Measurements from ENCODE around the gene NHS. TPM values are rescaled to one million over a fixed set of nuclear protein-coding genes. Genes with fewer than 3 reads are reported as not detected.

The NHS gene
- total RNA-seq, 1 donor from 2014 or later: 2.6 TPM

DNA sequence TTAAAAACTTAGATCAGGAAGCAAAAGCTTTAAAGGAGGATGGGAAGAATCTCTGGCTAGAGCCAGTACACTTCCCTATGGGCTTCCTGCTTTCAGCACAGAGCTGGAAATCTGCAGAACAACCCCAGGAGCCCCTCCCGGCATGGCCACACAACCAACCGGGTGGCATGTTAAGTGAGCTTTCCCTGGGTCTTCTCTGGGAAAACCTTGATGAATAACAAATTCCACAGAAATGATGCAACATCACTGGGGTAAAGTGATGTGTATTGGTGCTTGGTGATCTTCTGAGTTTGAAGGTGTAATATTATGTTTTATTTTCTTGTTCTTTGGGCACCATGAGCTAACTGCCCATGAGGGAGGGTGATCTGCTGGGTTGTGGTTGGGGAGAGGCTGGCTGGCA, 22.1 kb downstream of the NHS start:
- intact Hi-C loops (cut with DNase I): no loop called here
- no peak for DNase-seq (ENCODE audit: low spot score)

DNA sequence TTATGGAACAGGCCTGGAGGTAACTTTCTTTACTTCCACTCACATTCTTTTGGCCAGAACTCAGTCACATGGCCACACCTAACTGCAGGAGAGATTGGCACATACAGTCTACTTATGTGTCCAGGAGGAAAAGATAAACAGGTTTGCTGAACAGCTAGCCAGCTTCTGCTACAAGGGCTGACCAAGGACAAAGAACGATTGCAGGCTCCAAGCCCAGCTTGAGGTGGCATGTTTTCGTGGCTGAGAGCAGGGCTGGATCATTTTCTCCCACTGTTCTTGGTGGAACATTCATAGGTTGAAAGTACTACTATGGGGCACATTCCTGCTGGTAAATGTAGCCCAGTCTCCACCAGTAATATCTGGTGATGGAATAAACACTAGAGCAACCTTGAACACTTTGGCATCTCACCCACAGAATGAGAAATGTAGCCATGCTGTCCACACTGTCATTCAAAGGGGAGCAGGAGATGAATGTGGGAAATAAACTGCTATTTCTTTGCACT, 28.2 kb downstream of the NHS start:
- DNase-seq (ENCODE audit: low spot score): no peak
- intact Hi-C loops (cut with DNase I): no loop called here

DNA sequence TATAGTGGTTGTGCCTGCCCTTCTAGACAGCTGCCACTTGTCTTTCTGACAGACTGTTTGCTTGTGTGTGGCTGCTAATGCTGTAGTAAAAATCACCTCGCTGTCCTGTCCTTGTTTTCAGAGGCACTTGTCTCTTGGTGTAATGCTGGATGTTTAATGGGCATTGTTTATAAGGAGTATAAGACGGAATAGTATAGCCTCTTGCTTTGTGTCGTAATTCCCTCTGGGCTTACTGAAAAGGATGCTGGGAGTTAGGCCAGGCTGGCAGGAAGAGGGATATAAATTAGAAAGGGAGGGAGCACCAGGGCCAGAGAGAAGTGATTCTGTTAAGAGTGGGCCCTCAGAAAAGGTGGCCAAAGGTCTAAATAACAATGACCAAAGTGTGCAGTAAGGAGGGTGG, 29.0 kb downstream of the NHS start:
- intact Hi-C loops (cut with DNase I): no loop called here

DNA sequence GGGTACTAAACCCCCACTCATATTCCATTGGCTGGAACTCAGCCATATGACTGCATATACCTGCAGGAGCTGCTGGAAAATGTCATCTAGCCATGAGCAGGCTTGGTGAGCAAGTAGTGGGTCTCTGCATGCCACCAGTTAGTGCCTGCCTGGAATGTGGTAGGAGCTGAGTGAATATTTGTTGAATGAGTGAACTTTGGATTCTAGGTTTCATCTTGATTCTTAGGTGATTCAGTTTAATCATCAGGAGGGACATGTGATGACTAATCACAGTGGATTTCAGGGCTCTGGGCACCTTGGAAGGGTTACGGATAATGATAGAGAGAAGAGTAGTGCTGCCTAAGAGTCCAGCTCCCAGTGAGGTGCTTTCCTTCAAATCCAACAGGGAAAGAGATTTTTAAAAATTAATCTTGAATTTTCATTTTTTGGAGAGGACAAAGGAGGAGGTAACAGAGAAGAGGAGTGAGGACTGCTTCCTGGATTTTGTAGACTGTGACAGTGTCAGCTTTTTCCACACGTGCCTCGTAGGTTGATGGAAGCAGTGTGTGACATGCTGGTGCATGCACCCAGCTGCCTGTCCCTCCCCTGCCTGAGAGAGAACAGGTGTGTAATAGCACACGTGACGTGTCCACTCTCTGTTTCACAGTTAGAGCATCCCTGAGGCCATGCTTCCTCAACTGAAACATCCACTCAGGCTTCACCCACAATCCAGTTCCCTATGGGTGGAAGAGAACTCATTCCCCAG, 30.4 kb downstream of the NHS start:
- intact Hi-C loops (cut with DNase I): no loop called here
- no peak for DNase-seq (ENCODE audit: low spot score)

More for the DNA sequence above, 29.0 kb downstream of the NHS start:
- no peak for DNase-seq (ENCODE audit: low spot score)

DNA sequence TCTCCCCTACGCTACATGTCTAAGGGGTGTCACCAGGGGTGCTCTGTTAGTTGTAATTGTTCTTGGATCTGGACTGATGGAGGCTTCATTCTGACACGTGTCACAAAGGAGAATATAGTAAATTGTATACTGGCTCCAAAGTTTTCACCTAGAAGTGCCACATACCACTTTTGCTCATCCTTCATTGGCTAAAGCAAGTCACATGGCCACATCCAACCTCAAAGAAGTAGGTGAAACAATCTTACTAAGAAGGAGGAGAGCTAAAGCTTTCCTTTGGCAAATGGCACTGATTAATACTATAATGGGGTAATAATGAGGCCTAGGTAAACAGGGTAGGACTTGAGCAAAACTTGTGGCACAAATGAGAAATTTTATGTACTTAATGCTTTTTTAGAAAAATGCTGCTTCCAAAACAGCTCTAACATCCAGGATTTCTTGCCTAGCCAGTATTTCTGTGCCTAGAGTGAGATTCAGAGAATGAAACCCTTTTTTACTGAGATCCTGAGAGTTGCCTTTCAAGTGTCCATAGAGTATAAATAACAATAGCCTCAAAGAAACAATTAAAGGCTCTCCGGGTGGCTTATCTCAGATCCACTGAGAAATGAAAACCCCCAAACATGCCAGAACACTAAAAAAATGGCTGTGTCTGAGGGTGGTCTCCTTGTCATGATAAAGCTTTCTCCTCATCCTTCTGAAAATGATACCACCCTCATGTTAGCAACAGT, 34.7 kb downstream of the NHS start:
- no peak for DNase-seq (ENCODE audit: low spot score)
- intact Hi-C loops (cut with DNase I): no loop called here

DNA sequence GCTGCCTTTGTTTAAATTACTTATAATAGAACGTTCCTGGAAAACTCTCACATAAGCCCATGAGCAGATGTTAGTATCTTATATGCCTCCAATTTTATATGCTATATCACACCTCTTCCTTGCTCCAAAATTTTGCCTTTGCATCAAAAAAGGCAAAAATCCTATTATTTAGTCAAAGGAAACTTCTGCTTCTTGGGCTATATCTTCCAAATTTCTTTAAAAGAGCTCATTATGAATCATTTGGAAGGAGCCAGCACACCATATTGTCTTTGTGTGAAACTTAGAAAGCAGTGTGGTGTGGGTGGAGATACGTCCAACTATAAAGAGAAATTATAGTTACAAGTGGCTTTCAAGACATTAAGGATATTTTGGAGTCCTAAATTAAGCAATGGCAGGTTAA, 35.7 kb downstream of the NHS start:
- intact Hi-C loops (cut with DNase I): no loop called here
- DNase-seq (ENCODE audit: low spot score): no peak

DNA sequence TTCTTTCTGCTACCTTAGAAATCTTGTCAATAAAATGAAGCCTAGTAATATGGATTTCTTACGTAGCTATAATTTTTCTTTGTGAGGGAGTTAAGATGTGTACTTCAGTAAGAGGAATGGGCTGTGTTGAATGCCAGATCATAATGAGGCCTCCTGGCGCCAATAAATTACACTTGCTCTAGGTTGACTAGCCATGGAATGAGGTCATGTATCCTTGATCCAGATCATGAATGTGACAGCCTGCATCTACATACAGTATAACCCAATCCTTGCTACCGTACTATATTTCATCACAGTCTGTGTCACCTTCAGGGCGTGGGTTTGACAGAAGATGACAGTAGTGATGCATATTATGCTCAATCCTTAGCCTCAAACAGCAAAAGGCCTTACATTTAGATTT, 36.2 kb downstream of the NHS start:
- intact Hi-C loops (cut with DNase I): no loop called here
- DNase-seq (ENCODE audit: low spot score): no peak

DNA sequence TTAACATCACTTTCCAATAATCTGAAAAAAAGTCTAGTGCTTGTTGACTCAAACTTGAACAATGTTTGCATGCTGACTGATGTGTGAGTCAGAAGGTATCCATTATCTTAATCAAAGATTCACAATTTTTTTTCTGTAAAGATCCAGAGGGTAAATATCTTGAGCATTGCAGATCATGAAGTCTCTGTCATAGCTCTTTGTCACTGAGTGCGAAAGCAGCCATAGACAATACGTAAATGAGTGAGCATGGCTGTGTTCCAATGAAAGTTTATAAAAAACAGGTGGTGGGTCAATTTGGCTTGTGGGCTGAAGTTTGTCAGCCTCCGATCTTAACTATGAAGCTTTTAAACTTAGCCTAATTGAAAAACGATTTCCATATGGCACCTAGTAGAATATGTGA, 37.7 kb downstream of the NHS start:
- no peak for DNase-seq (ENCODE audit: low spot score)
- intact Hi-C loops (cut with DNase I): no loop called here

DNA sequence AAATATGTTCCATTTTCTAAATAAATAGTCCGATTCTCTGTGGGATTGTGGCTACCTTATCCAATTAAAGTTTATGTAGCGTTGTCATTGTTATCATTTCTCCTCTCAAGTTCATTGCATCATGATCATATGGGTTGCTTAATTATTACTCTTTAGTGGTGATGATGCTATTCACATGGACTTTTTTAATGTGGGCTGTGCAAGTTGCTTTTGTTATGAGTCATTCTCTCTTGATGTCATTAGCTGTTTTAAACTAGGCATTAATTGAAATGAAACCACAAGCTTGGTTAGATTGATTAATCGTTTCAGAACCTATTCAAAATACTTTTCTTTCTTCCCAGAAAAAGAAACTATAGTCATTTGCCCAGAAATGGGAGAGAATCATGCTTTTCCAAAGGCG, 38.2 kb downstream of the NHS start:
- DNase-seq (ENCODE audit: low spot score): no peak
- intact Hi-C loops (cut with DNase I): no loop called here

DNA sequence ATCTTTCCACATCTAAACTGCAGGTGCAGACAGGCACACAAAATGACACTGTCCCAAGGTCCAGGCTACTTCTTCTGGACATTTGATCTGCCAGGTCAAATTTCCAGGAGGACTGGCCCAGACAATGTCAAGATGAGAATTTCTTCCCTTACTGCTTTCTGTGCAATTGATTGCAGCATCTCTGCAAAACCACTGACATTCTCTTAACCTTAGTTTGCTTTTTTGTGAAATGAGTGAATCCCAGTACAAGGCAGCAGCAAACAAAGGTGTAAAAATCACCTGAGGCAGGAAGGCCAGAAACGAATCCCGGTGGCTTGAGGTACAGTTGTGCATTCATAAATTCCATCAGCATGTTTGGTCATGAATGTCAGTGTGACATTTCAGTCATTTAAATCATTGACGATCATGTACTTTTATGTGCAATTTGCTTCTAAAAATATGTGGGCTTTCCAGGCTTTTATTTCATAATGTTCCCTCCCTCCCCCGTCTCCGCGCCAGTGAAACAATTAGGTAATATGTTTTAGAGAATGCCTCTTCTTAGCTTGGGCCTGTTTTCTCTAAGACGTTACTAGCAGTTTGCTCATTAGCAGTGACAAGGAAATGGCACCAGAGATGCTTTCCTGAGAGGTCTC, 39.1 kb downstream of the NHS start:
- intact Hi-C loops (cut with DNase I): no loop called here
- DNase-seq (ENCODE audit: low spot score): no peak

DNA sequence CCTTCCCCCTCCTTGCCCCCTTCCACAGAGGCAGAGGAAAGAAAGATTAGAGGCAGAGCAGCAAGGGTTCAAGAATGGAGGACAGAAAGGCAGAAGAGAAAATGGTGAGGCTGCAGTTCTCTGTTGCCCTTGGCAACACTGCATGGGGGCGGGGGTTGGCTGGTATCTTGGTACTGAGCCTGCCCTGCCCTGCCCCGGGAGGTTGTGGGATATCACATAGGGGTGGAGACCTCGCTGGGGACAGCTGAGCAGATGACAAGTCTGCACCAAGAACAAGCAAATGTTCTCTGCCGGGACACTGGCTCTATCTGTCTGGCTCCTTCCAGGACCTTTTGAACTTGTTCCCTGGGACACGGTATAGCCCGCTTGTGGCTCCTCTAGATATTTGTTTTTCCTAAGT, 39.8 kb downstream of the NHS start:
- no peak for DNase-seq (ENCODE audit: low spot score)
- intact Hi-C loops (cut with DNase I): no loop called here

DNA sequence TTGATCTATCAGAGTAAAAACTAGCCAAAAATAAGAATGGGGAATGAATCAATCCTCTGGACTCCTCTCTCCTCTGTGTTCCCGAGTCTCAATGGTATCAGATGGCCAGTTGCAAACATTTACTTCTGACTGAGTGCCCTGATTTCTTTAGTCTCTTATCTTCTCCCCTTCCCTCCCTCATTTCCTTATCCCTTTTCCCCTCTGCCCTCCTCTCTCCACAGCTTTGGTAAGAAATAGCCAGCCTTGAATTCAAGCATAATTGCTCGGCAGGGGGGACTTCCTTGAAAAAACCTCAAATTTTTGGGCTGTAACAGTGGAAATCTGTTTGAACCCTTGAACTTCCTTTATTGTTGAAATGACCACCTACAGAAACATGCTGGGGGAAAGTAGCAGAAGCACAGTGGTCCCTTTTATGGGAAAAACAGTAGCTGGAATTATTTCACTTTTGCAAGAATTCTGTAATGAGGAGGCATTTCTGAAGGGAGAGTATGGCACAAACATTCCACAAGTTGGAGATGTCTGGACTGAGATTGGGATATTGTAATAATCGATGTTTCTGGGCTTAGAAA, 40.3 kb downstream of the NHS start:
- DNase-seq (ENCODE audit: low spot score): no peak
- intact Hi-C loops (cut with DNase I): no loop called here

DNA sequence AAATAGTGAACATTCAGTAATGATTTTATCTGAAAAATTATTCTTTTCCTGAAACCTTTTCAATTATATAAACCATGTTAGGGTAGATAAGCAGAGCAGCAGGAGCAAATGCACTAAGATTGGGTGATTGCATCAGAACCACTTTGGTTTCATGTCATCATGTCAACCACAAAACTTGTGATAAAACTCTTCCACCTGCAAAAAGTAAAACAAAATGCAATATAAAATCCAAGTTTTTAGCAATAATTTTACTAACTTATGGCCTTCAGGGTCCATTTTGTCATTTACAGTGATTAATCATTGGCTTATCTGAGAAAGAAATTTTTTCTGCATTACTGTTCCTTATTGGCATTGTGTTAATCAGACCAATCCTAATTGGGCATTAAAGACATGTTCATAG, 42.4 kb downstream of the NHS start:
- DNase-seq (ENCODE audit: low spot score): no peak
- intact Hi-C loops (cut with DNase I): no loop called here

DNA sequence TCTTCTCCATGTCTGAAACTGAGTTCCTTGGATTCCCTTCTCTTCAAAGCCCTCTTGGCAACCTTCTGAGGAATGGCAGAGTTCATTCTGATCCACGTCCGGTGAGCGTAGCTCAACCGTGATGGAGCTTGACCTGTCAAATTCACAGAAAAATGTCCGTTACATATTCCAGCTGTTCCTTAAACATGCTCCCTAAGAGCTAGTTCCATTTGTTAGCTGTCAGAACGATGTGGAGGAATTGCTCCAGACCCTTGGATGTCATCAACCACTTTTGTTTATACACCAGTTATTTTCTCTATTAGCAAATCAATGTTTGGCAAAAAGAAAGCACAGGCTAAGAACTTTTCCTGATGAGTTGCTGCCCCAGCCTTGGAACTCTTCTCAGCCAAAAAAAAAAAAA, 50.1 kb downstream of the NHS start:
- no peak for DNase-seq (ENCODE audit: low spot score)
- intact Hi-C loops (cut with DNase I): no loop called here

DNA sequence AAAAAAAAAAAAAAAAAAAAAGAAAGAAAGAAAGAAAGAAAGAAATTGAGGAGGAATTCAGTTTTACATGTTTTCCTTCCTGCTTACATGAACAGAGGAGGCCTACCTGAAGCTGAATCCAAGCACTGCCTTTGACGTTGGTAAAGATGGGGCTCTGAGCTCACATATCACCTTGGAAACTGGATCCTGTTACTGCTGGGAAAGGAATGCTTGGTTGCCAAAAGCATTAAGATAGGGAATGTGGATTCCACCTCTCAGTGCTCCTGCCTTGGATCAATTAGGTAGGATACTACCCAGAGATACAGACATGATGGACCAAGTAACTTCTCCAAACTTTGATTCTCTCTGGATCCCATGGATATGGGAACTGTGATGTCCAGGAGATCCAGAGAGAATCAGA, 50.6 kb downstream of the NHS start:
- intact Hi-C loops (cut with DNase I): no loop called here

DNA sequence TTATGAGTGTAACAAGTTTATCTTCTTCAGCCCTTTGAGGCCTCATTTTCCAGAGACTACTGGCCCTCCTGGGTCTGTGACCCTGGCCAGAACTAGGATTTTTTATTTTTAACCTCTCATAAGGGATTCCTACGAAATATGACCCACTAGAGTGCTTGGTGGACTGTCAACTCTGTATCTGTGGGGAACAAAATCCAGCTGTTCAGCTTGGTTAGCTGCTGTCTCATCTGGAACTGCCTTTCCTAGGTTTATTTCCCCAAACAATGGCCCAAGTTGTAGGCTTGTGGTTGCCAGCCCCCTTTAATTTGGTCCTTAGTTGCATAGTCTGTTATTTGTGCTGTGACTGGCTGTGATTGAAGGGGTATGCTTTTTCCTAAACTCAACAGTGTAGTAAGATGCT, 56.2 kb downstream of the NHS start:
- DNase-seq (ENCODE audit: low spot score): no peak
- intact Hi-C loops (cut with DNase I): no loop called here

More for the DNA sequence above, 50.6 kb downstream of the NHS start:
- no peak for DNase-seq (ENCODE audit: low spot score)

DNA sequence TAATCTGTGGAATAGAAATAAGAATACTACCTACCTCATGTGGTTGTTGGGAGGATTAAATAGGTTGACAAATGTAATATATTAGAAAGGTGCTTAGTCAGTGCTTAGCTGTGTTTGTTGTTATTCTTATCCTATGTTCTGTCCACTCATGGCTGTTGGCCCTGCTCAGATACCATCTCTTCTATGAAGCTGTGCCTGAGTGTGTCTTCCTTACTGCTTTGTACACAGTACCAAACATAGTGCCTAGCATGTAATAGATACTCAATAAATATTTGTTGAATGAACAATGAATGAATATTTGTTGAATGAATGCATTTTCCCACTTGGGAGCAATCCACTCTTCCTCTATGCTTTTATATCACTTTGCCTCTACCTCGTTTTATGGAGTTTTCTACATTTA, 57.2 kb downstream of the NHS start:
- intact Hi-C loops (cut with DNase I): no loop called here
- DNase-seq (ENCODE audit: low spot score): no peak

DNA sequence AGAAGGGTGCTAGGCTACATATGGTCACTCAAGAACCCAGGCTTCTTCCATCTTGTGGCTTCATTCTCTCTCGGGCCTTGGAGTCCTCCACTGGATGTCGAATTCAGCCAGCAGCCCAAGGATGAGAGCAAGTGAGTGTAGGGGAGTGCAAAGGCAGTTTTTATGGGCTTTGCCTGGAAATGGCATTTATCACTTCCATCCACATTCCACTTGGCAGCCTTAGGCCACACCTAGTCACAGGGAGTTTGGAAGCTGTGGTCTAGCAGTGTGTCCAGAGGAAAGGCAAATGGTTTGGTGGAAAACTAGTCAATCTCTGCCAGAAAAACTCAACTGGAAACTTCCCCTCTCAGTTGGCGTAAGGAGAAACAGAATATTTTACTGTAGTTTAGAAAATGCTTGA, 59.0 kb downstream of the NHS start:
- intact Hi-C loops (cut with DNase I): no loop called here
- DNase-seq (ENCODE audit: low spot score): no peak

DNA sequence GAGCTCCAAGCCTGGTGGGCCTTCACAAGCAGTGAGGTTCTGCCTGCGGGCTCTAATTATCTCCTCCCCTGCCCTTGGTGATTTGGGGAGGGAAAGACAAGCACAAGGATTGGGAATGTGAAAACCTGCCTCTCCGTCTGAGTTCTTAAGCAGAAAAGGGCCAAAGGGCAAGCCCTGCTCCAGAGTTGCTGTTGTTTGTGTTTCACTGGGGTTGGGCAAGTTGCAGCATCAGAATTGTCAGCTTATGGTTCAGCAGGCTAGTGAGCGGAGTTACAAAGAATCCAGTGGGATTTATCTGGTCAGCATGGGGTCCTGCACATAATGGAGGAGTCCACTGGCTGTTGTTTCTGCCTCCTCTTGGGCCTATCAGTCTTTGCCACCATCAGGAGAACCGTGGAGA, 60.5 kb downstream of the NHS start:
- no peak for DNase-seq (ENCODE audit: low spot score)
- intact Hi-C loops (cut with DNase I): no loop called here

DNA sequence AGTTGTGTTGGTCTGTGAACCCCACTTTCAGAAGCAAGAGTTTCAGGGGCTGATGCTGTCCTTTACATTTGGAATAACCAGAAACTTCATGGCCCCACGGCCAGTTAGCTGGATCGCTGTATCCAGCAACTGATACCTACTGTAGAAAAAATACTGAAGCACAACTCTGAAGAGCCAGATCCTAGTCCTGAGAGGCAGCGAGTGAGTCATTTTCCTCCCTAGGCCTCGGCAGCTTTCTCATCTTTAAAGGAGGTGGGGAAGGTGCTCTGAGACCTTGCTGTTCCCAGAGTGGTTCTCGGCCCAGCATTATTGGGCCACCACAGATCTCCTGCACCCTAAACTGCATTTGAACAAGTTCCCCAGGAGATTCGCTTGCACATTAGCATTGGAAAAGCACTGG, 63.2 kb downstream of the NHS start:
- intact Hi-C loops (cut with DNase I): no loop called here
- no peak for DNase-seq (ENCODE audit: low spot score)

DNA sequence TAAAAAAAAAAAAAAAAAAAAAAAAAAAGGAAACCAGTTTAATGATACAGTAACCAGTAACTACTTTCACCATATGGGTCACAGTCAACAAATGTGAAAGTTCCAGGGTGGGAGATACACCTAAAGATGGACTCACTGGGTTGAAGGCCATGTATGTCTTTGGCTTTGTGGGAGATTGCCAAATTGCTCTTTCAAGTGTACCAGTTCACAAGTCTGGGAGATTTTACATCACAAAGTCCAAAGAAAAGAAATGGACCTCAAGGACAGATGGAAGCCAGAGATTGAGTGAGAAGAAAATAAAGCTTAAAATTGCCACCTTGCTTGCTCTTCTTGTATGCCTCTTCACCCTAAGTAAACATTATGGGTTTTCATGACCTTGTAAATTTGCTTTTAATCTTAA, 65.3 kb downstream of the NHS start:
- intact Hi-C loops (cut with DNase I): no loop called here
- no peak for DNase-seq (ENCODE audit: low spot score)
